HG02588 (cell line): ENCODE data around the gene DNAJC21.

Experiments
- ATAC-seq: cut with Tn5 transposase; IDR thresholded peaks from one replicate; pipeline ENCODE4 v1.9.1; 2021; ENCODE audit warnings: mild to moderate bottlenecking, moderate library complexity; ENCODE audit not compliant: unreplicated experiment

Gene DNAJC21

DNA sequence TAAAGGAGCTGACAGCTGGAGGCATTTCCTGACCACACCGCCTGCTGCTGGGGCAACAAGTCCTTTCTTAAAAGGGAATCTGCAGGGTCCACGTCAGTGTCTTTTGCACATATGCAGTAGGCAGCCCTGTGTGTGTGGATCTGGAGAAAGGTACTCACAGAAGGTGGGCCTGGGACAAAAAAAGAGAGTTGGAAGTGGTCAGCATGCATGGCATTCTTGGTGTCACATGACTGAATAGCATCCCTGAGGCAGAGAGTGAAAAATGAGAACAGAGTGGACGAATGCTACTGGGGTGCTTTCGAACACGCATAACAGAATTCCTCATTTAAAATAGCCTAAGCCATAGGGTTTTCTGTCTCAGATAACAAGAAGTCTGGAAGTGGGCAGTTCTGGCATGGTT, 47.0 kb downstream of the DNAJC21 start:
- no peak for ATAC-seq

DNA sequence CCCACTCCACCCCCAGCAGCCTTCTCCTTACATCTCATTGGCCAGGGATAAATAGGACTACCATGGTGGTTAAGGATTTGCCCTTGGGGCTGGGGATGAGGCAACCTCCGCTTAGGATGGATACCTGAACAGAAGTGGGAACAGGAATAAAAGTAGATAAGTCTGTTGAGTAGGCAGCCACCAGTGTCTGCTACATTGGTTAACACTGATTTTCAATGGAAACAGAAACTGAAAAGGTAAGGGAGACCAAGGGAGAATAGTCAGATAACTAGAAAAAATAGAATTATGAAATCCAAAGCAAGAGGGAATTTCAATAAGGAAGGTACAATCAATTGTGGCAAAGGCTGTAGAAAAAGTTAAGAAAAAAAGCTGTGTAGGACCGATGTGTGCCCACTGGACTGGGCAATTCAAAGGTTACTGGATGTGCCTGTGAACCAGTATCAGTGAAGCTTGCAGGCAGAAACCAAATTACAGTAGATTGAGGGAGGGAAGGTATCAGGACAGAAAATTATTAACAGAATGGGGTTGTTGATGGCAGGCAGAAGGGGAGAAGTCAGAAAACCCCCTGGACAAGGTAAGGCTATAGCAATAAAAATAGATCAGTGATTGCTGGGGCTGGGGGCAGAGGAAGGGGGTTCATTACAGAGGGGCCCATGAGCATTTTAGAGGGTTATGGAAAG, 48.7 kb downstream of the DNAJC21 start:
- ATAC-seq = peak; percentile 91

DNA sequence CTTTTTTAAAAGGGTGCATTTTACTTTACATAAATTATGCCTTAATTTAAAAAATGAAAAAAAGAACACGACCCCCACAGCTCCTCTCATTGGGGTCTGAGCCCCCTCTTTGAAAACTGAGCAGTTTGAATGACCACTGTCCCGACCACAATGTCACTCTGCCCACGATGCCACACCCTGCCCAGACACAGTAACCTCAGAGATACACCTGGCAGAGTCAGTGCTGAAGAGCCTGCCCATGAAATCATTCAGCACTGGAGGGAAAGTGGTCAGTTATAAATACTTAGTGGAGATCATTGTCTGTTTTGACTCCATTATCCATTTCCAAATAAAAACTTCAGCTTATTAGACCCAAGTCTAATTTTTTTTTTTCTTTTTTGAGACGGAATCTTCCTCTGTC, 49.3 kb downstream of the DNAJC21 start:
- peak; percentile 42 for ATAC-seq

DNA sequence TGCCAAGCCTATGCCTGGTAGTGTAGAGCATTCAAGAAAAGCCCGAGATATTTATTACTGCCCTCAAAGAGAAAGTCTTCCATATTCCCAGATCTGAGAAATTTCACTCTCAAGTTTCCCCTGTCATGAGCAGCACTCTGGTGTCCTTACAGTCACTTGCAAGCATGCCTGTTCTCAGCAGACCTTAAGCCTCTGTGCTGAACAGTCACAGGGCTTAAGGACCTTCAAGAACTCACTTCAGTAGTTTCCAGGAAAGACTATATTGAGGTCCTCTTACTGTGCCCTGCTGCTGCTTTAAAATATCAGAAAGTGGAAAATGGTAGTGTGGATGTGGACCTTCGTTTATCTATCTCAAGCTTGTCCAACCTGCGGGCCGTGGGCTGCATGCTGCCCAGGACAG, 53.5 kb downstream of the DNAJC21 start:
- ATAC-seq = no peak

DNA sequence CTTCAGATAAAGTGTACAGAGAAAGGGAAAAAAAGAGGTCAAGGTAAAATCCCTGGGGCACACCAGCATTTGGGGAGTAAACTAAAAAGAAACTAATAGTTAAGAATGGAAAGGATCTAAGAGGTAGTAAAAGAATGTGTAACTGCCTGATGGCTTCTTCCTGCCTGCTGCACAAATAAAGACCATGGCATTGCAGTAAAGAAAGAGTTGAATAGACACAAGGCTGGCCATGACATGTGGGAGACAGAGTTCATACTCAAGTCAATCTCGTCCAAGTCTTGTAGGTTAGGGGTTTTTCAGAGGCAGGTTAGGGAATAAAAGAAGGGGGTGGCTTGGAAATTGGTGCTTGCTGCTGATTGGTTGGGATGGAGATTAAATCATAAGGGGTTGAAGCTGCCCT, 57.6 kb downstream of the DNAJC21 start:
- no peak for ATAC-seq

DNA sequence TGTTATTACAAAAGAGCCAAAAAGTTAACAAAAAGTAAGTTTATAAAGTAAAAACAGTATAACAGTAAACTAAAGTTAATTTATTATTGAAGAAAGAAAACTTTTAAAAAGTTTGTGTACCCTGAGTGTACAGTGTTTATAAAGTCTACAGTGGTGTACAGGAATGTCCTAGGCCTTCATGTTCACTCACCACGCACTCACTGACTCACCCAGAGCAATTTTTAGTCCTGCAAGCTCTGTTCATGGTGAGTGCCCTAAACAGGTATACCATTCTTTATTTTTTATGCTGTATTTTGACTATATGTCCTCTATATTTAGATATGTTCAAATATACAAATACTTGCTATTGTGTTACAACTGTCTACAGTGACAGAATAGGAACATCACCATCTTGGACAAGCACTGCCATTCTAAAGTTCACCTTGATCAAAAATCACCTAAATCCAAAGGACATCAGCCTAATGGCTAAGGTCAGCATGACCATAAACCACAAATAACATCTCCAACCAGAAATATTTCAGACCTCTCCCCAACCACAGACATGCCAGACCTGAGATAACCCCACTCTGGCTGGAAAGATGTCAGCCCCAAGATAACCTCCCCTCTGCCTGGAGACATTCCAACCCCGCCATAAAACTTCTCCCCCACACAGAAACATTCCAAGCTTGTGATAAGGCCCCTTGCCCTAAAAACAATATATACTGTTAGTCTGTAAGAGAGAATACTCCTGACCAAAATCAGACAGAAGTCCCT, 62.3 kb downstream of the DNAJC21 start:
- ATAC-seq = no peak

DNA sequence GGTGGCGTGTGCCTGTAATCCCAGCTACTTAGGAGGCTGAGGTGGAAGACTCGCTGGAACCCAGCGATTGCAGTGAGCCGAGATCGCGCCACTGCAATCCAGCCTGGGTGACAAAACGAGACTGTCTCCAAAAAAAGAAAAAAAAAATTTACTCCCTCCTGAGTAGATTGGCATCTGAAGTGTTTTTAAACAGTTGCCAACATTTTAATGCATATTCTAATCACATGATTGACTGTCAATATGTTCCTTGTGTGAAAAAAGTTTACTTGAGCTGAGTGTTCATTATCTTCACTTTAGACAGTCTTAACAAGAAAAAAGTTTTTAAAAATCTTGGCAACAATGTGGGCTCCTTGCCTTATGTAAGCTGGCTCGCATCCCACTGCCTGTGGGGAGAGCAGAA, 64.6 kb downstream of the DNAJC21 start:
- no peak for ATAC-seq

DNA sequence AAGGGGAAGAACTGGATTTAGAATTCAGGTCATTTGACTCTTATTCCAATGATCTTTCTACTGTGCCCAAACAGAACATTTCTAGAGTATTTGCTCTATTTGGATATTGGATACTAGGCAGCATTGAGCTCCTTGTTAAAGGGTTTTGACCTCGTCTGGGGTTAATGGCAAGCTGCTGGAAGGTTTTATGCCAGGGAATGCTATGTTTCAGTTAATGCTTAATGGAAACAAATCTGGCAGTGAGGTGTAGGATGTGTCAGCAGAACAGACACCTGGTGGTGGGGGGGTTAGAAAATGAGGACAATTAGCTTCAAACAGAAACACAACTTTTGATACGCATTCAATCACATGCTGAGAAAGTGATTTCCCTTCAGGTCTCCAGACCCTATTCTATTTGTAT, 66.9 kb downstream of the DNAJC21 start:
- ATAC-seq = no peak

DNA sequence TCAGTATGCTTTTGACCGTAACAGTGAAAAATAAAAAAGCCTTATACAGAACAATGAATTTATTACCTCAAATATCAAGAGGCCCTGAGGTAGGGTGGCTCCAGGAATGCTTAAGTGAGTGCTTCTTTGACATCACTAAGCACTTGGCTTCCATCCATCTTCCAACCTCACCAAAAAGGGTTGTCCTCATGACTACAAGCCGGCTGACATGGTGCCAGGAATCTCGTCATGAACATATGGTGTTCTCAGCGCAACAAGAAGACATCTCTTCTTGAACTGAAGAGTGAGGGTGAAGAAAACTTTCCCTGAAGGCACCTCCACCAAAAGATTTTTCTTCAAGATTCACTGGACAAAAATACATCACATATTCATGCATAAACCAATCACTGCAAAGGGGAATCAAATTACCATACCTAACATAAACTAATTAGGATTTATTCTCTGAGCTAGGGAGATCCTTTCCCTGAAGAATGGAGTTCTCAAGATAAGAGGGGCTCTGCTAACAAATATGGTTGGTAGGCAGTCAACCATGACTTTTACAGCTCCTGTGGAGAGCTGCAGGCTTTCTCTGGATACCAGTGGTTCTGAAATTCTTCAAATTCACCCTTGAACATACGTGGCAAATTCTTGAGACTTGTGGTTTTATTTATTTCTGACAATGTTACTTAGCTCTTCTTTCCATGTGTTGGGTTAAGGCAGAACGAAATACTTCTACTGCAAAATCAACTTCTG, 68.9 kb downstream of the DNAJC21 start:
- ATAC-seq = no peak

DNA sequence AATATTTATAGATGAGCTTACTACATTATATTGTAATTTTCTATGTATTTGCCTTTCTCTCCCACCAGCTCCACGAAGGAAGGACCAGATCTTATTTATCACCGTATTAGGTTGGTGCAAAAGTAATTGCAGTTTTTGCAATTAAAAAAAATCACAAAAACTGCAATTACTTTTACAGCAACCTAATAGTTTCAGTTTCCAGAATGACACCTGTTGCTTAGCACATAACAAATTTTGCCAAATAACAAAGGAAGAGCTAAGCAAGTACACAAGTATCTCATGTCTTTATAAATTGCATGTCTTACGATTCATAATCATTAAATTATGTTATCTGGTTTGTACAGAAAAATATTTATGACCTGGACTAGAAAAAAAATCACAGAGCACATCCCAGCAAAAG, 72.5 kb downstream of the DNAJC21 start:
- no peak for ATAC-seq

DNA sequence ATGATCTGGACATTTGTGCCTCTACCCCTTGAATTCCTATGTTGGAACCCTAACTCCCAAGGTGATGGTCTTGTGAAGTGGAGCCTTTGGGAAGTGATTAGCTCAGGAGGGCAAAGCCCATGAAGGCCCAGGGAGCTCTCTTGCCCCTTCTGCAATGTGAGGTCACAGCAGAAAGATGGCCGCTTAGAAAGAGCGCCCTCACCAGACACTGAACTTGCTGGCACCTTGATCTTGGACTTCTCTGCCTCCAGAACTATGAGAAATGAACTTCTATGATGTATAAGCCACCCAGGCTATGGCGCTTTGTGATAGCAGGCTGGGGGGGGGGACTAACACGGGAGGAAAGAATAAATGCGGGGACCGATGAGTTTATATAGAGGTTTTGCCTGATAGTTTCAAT, 73.1 kb downstream of the DNAJC21 start:
- no peak for ATAC-seq

DNA sequence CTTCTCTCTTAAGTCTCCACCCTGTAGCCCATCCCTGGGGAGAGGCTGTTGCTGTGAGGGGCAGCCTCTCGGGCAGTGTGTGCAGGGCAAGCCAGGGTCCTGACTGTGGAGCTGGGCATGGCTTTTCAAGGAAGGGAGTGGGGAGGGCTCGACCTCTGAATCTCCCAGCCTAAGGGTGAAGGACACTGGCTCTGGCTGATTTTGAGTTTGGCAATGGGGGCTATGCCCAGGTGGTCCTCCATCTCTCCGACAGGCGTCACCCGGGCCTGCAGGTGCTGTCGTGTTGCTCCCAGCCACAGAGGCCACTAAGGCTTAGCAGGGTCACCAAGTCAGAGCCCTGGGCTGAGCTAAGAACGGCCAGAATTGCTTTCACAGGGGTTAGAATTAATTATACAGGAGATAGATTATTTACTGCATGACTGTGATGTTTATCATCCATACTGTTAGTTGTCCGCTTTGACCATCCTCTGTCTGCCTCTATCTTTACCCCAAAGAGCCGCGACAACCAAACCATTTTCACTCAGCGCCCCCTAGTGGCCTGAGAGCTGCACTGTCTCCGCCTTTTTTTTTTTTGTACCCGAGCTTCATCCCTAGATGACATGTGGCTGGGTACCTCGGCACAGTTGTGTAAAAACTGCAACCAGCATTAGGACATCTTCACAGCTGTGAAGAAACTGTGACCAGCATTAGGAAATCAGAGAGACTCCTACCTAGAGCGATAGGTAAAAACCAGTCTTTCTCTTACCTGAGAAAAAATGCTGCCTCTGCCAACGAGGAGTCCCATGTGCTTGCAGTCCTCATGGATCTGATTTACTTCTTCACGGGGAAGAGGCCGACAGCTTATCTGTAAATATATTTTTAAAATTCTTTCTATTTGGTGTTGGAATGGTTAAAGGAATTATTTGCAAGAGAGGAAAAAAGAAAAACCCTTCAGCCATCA, 73.9 kb downstream of the DNAJC21 start:
- ATAC-seq = peak; percentile 71

DNA sequence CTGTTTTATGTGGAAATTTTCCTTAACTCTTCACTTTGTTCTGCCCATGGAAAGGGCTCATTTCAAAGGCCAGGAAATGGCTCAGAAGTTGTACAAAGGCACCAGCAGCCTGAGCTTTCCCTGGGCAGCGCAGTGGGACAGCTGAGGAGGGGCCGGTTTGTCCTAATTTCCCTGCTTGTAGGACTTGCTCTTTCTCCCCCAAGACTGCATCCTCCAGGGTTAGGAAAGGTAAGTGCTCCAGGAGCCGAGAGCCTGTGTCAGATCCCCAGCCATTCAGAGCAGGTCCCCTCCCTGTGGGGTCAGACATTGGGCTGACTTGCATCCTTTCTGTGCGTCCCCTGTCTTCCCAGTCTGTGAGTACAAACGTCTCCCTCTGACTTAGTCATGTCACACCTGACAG, 74.8 kb downstream of the DNAJC21 start:
- ATAC-seq = no peak

DNA sequence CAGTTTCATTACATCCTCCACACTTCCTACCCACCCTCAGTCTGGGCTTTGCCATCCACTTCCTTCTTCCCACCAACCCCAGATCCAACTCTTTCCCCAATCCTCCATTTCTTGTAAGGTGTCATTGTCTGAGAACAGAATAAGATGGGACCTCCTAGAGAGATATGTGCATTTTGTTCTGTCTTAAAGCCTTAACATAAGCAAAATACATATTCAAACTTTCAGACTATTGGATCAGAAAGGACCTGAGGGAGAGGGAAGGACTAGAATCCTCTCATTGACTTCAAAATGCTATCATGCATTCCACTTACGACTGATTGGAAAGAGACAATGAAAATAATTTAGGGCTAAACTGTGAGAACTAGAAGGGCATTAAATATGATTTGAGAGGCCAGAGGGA, 75.4 kb downstream of the DNAJC21 start:
- ATAC-seq = no peak
